Hindlimb muscle (tissue), 1 donor: Measurements from ENCODE around the gene APOA4. TPM values are rescaled to one million over a fixed set of nuclear protein-coding genes. Genes with fewer than 3 reads are reported as not detected.

ENCODE experiments used
- DNase-seq: peaks from one replicate; pipeline ENCODE4 v3.0.0-alpha.2; 2013
- polyA plus RNA-seq: library from polyadenylated mRNA; unstranded; fragments of 120-200 nt; gene quantifications from one replicate; pipeline ENCODE4 v1.2.1, GENCODE V29; 2013; ENCODE audit not compliant: insufficient read length

Gene APOA4
- polyA plus RNA-seq, 1 donor, result not detected

DNA sequence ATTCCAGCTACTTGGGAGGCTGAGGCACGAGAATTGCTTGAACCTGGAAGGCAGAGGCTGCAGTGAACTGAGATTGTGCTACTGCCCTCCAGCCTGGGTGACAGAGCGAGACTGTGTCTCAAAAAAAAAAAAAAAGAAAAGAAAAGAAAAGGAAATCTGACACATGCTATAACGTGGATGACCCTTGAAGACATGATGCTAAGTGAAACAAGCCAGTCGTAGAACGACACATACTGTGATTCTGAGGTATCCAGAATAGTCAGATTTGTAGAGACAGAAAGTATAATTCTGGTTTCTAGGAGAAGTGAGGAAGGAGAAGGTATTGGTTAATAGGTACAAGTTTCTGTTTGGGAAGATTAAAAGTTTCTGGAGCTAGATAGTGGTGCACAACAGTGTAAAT lies 24.7 kb downstream of the APOA4 start:
- no peak for DNase-seq

GRCh38 chr11:116797816-116798215 lies 25.3 kb downstream of the APOA4 start:
- no peak for DNase-seq

- no peak for DNase-seq
Measured at GRCh38 chr11:116796548-116796947, 26.6 kb downstream of the APOA4 start.

DNA sequence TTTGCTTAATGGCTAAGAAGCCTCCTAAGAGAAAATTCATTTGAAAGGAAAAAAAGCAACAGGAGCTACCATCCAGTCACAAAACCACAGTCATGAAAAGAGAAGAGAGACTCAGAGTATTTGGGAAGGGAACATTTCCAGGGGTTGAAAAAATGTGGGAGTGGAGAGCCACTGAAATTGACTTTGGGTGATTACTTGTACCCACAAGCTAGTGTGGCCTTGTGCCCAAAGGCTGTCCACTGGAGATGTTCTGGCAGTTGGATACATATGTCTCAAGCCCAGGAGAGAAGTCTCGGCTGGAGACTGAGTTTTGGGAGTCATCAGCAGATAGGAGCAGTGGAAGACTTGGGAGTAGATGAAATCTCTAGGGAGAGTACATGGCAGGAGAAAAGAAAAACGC lies 28.3 kb downstream of the APOA4 start:
- no peak for DNase-seq

GRCh38 chr11:116793772-116794097 lies 29.4 kb downstream of the APOA4 start:
- DNase-seq, result no peak

GRCh38 chr11:116792869-116793771 lies 30.0 kb downstream of the APOA4 start:
- DNase-seq, result no peak

- no peak for DNase-seq
Measured at GRCh38 chr11:116792144-116792868, 30.8 kb downstream of the APOA4 start.

- no peak for DNase-seq
Measured at GRCh38 chr11:116791813-116792143, 31.3 kb downstream of the APOA4 start, which contains the start of gene APOA5. TSS of gene APOA5 (minus strand) at chr11:116791879. CDS start at chr11:116791860, 19 bp downstream.

GRCh38 chr11:116791002-116791812 lies 31.9 kb downstream of the APOA4 start:
- DNase-seq, result peak; percentile 55

GRCh38 chr11:116790167-116791001 lies 32.7 kb downstream of the APOA4 start:
- no peak for DNase-seq

- DNase-seq, result no peak
Measured at GRCh38 chr11:116788975-116789374, 34.1 kb downstream of the APOA4 start.

DNA sequence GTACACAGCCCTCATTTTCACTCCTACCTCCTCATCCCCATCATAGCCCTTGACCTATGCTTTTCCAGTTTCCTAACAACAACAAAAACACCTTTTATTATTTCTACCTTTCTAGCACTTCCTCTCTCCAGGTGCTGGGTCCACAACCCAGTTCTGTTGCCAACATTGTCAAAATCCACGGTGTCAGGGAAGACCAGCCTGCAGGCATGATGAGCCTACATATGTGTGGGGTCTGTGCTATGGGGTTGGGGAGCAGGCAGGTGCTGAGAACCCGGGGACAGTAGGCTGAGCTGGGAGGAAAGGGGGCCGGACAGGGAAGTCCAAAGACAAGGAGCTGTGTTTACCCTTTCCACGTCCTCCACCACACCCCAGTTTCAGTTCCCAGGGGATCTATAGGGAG lies 34.6 kb downstream of the APOA4 start:
- no peak for DNase-seq

GRCh38 chr11:116787786-116788486 lies 35.2 kb downstream of the APOA4 start, which contains the start of gene ZPR1:
TSS of gene ZPR1 (minus strand) at chr11:116788023. CDS start at chr11:116787990, 33 bp downstream.
- peak; percentile 82 for DNase-seq

DNA sequence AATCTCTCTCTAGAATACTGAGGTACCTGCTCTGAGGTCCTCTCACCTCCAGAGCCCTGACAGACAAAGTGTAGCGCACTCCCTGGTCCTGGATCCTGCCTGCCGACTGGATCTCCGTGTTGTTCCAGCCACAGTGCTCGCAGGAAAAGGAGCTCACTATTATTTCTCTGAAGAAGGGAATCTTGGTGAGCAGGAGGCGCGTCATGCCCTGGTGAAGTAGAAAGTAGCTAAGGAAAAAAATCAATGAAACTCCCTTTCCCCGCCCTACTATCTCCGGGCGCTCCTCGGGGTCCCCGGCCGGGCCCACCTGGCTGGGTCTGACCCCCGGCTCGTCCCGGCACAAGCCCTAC lies 35.7 kb downstream of the APOA4 start:
- no peak for DNase-seq

DNA sequence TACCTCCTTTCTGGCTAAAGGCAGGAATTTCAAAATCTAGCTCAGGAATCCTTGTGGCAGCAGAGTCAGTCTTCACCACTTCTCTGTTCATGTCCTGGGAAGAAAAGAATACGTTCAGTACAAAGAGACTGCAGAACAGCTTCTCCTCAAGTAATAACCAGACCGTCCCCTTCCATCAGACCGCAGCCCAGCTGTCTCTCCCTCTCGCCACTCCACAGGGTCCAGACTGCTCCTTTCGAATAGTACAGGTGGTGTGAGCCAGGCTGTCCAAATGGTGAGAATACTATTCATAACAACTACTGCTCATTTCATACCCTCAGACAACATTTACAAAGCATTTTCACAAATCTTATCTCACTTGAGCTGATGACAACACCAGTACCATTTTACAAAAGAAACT lies 36.1 kb downstream of the APOA4 start:
- DNase-seq, result no peak

GRCh38 chr11:116786326-116786725 lies 36.8 kb downstream of the APOA4 start:
- no peak for DNase-seq

- DNase-seq, result no peak
Measured at GRCh38 chr11:116782728-116783127, 40.4 kb downstream of the APOA4 start.

DNA sequence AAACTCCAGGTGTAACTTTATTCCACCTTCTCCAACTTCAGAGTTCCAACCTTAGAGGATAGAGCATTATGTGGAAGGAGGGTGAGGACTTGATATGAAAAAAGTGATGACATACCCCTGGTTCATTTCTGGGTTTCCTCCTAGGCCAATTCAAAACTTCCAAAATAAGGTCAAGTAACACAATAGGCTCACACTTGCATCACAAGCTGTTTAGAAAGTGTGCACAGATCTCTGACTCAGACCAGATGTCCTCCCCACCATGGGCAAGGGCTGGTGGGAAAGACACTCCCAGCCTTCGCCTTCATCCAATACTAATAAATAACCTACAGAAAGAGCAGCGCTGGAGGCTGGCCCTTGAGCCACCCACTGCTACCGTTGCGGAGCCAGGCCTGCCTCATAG lies 44.5 kb downstream of the APOA4 start:
- no peak for DNase-seq

- no peak for DNase-seq
Measured at GRCh38 chr11:116777056-116777455, 46.0 kb downstream of the APOA4 start.

DNA sequence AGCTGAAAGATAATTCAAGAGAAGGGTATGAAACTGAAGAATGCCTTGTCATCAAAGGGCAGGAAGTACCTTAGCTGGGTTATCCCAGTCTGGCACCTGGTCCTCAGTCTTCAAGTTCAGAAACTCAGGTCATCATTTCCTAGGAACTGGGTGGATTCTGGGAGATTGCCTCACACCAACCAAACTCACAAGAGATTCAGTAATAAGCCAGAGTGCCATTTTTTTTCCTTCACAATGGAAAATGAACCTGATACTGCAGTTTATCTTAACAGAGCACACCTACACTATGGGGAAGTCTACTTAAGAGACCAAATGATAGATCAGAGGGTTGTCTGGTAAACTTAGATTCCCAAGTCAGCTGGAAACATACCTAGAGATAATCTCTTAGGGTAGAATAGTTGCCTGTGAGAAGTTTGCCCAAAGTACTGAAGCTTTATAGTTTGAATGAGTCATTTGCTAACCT lies 46.6 kb downstream of the APOA4 start:
- no peak for DNase-seq

DNA sequence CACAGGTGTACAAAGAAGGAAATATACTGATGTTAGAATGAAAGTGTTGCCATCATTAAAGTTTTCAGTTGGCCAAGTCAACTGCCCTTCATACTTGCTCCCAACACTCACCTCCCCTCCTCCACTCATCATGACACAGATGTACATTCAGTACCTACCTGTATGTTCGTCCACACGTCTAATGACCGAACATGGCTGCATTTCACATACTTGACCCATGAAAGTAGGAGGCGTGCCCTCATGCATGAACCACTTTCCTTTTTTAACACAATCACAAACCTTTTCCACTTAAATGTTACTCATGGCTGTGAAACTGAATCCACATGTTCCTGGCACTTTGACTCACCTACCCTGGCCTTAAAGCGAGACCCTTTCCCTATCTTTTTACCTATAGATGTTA lies 47.1 kb downstream of the APOA4 start:
- no peak for DNase-seq
